Measurements from ENCODE around the gene CEP128. TPM values are rescaled to one million over a fixed set of nuclear protein-coding genes. Genes with fewer than 3 reads are reported as not detected.

Gene CEP128
- total RNA-seq, 5 donors from 2014 or later (not counting 1 experiment from before 2014, with no cell fraction given): 12.6 to 24.8 (median 15.2) TPM

- Mint-ChIP-seq H3K4me3 (no peak overlapping the region), H3K27ac (no peak overlapping the region), H3K9me3 (no peaks in the 10 kb centered on the region), H3K4me1 (peaks cover 0 to 1% (median 0%) of the 10 kb centered on the region in 3 donors), H3K27me3 (peaks cover 3 to 5% of the 10 kb centered on the region in 2 donors), H3K36me3 (no peaks in the 10 kb centered on the region)
- H3K4me3 ChIP-seq (ENCODE audit: control insufficient read depth in 1 of 2, extremely low read depth in 1 of 2, low read length in 1 of 2): no peak overlapping the region
- ChIA-PET CTCF (interaction anchor here in 1 of 2 donors (0.6 kb wide), 1 partner anchor 39 kb away, joined by 3 read pairs; no protein-coding TSS in a partner anchor), POLR2A (no interaction called here)
- H3K27me3 ChIP-seq (replicated peaks in 1 of 2; ENCODE audit: control insufficient read depth in 2 of 2, extremely low read depth in 1 of 2, insufficient read depth in 2 of 2, low read length in 1 of 2): no peaks in the 10 kb centered on the region
- H3K36me3 ChIP-seq (ENCODE audit: control insufficient read depth in 2 of 2, extremely low read depth in 1 of 2, insufficient read depth in 1 of 2, low read length in 1 of 2): no peaks in the 10 kb centered on the region
- no peak for ATAC-seq (replicated peaks in 1 of 4)
- no peaks in the 10 kb centered on the region for H3K9me3 ChIP-seq
- DNase-seq: no peak
- no peak overlapping the region for H3K27ac ChIP-seq (ENCODE audit: low read length)
- no CpG with 5 or more reads among the region's 1 CpG for WGBS (ENCODE audit: insufficient coverage)
- H3K4me1 ChIP-seq (ENCODE audit: control insufficient read depth in 1 of 2, extremely low read depth in 1 of 2, insufficient read depth in 2 of 2, low read length in 2 of 2): no peaks in the 10 kb centered on the region
Measured at GRCh38 chr14:80948291-80948690, 6.8 kb upstream of the CEP128 start.

- Histone ChIP-seq H3K27me3 (replicated peaks in 1 of 2; ENCODE audit: control insufficient read depth in 2 of 2, extremely low read depth in 1 of 2, insufficient read depth in 2 of 2, low read length in 1 of 2) (no peaks in the 10 kb centered on the region), H3K36me3 (ENCODE audit: control insufficient read depth in 2 of 2, extremely low read depth in 1 of 2, insufficient read depth in 1 of 2, low read length in 1 of 2) (no peaks in the 10 kb centered on the region), H3K4me1 (ENCODE audit: control insufficient read depth in 1 of 2, extremely low read depth in 1 of 2, insufficient read depth in 2 of 2, low read length in 2 of 2) (peaks cover 5 to 8% of the 10 kb centered on the region in 2 experiments), H3K4me3 (ENCODE audit: control insufficient read depth in 1 of 2, extremely low read depth in 1 of 2, low read length in 1 of 2) (no peak overlapping the region), H3K27ac (ENCODE audit: low read length) (no peak overlapping the region), H3K9me3 (no peaks in the 10 kb centered on the region)
- H3K9me3 Mint-ChIP-seq: no peaks in the 10 kb centered on the region
- H3K4me1 Mint-ChIP-seq: peaks cover 12 to 14% (median 13%) of the 10 kb centered on the region in 3 donors
- CTCF ChIA-PET: no interaction called here
- no peaks in the 10 kb centered on the region for H3K36me3 Mint-ChIP-seq
- peaks cover 3 to 5% of the 10 kb centered on the region in 2 donors for H3K27me3 Mint-ChIP-seq
- POLR2A ChIA-PET: no interaction called here
- DNase-seq: no peak
- no peak overlapping the region for H3K4me3 Mint-ChIP-seq
- ATAC-seq (replicated peaks in 1 of 4): no peak
- no CpG with 5 or more reads among the region's 4 CpGs for WGBS (ENCODE audit: insufficient coverage)
- H3K27ac Mint-ChIP-seq: no peak overlapping the region
Measured at GRCh38 chr14:80946797-80947196, 5.3 kb upstream of the CEP128 start.

DNA sequence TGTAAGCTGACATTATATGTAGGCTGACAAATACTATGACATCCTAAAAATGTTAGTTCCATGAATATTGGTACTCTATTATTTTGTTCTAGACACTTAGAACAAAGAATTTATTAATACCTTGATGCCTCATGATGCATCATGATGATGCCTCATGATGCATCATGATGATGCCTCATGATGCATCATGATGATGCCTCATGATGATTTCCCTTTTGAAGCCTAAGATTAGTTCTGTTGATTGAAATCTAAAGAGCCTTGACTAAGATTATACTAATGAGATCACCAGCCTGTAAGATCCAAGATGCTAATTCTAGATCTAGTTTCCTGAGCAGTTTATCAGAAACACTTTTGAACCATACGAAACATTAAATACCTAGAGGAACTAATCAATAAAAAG lies 4.6 kb upstream of the CEP128 start:
- no peak overlapping the region for H3K4me3 Mint-ChIP-seq
- H3K4me1 Mint-ChIP-seq: peaks cover 16% of the 10 kb centered on the region in 3 donors
- Histone ChIP-seq H3K27ac (ENCODE audit: low read length) (no peak overlapping the region), H3K4me1 (ENCODE audit: control insufficient read depth in 1 of 2, extremely low read depth in 1 of 2, insufficient read depth in 2 of 2, low read length in 2 of 2) (peaks cover 8 to 9% of the 10 kb centered on the region in 2 experiments), H3K9me3 (no peaks in the 10 kb centered on the region), H3K27me3 (replicated peaks in 1 of 2; ENCODE audit: control insufficient read depth in 2 of 2, extremely low read depth in 1 of 2, insufficient read depth in 2 of 2, low read length in 1 of 2) (no peaks in the 10 kb centered on the region), H3K36me3 (ENCODE audit: control insufficient read depth in 2 of 2, extremely low read depth in 1 of 2, insufficient read depth in 1 of 2, low read length in 1 of 2) (no peaks in the 10 kb centered on the region), H3K4me3 (ENCODE audit: control insufficient read depth in 1 of 2, extremely low read depth in 1 of 2, low read length in 1 of 2) (no peak overlapping the region)
- ChIA-PET POLR2A (interaction anchor here in 1 of 2 donors (0.6 kb wide), 1 partner anchor 22 kb away, joined by 4 read pairs; no protein-coding TSS in a partner anchor), CTCF (no interaction called here)
- H3K36me3 Mint-ChIP-seq: no peaks in the 10 kb centered on the region
- H3K27me3 Mint-ChIP-seq: peaks cover 3 to 5% of the 10 kb centered on the region in 2 donors
- WGBS (ENCODE audit: insufficient coverage): no CpG with 5 or more reads among the region's 1 CpG
- ATAC-seq (replicated peaks in 1 of 4) (no peak), DNase-seq (no peak)
- no peaks in the 10 kb centered on the region for H3K9me3 Mint-ChIP-seq
- no peak overlapping the region for H3K27ac Mint-ChIP-seq

DNA sequence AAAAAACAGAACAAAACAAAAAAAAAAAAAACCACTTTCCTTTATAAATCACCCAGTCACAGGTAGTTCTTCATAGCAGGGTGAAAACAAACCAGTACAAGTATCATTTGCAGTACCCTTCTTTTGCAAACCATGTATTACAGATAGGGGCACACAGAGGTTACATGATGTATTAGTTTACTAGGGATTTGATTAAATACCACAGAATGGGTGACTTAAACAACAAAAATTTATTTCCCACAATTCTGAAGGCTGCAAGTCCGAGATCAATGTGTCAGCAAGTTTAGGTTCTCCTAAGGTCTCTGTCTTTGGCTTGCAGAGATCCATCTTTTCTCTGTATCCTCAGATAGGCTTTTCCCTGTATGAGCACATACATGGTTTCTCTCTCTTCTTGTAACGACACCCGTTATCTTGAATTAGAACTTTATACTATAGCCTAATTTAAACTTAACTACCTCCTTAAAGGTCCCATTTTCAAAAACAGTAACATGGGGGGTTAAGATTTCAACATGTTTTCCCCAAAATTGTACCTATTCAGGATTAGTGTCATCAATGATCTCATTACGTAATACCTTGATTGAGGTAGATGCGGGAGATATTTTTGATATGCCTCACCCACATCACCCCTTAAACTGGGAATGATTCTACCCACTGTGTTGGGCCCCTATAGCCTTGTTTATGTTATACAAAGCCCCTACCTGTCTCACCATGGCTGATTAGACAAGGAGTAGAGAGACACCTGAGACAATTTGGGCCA lies 3.5 kb upstream of the CEP128 start:
- ChIA-PET POLR2A (no interaction called here), CTCF (no interaction called here)
- DNase-seq (no peak), ATAC-seq (replicated peaks in 1 of 4) (no peak)
- Mint-ChIP-seq H3K9me3 (no peaks in the 10 kb centered on the region), H3K27me3 (peaks cover 3 to 5% of the 10 kb centered on the region in 2 donors), H3K27ac (no peak overlapping the region), H3K36me3 (no peaks in the 10 kb centered on the region), H3K4me3 (no peak overlapping the region), H3K4me1 (peaks cover 16 to 25% (median 24%) of the 10 kb centered on the region in 3 donors)
- 80% methylated on average over 1 of the region's 5 CpGs for WGBS (ENCODE audit: insufficient coverage)
- Histone ChIP-seq H3K36me3 (ENCODE audit: control insufficient read depth in 2 of 2, extremely low read depth in 1 of 2, insufficient read depth in 1 of 2, low read length in 1 of 2) (no peaks in the 10 kb centered on the region), H3K4me1 (ENCODE audit: control insufficient read depth in 1 of 2, extremely low read depth in 1 of 2, insufficient read depth in 2 of 2, low read length in 2 of 2) (peaks cover 13 to 15% of the 10 kb centered on the region in 2 experiments), H3K27me3 (replicated peaks in 1 of 2; ENCODE audit: control insufficient read depth in 2 of 2, extremely low read depth in 1 of 2, insufficient read depth in 2 of 2, low read length in 1 of 2) (no peaks in the 10 kb centered on the region), H3K27ac (ENCODE audit: low read length) (no peak overlapping the region), H3K9me3 (no peaks in the 10 kb centered on the region), H3K4me3 (ENCODE audit: control insufficient read depth in 1 of 2, extremely low read depth in 1 of 2, low read length in 1 of 2) (no peak overlapping the region)

GRCh38 chr14:80942191-80942600 lies 658 bp upstream of the CEP128 start:
- Histone ChIP-seq H3K36me3 (ENCODE audit: control insufficient read depth in 2 of 2, extremely low read depth in 1 of 2, insufficient read depth in 1 of 2, low read length in 1 of 2) (no peaks in the 10 kb centered on the region), H3K4me1 (ENCODE audit: control insufficient read depth in 1 of 2, extremely low read depth in 1 of 2, insufficient read depth in 2 of 2, low read length in 2 of 2) (peaks cover 13 to 15% of the 10 kb centered on the region in 2 experiments), H3K4me3 (ENCODE audit: control insufficient read depth in 1 of 2, extremely low read depth in 1 of 2, low read length in 1 of 2) (peak overlapping the region; percentile 67 to 98), H3K27ac (ENCODE audit: low read length) (peak overlapping the region; percentile 49), H3K9me3 (no peaks in the 10 kb centered on the region), H3K27me3 (replicated peaks in 1 of 2; ENCODE audit: control insufficient read depth in 2 of 2, extremely low read depth in 1 of 2, insufficient read depth in 2 of 2, low read length in 1 of 2) (no peaks in the 10 kb centered on the region)
- H3K36me3 Mint-ChIP-seq: no peaks in the 10 kb centered on the region
- DNase-seq (peak in 1 of 35 experiments; percentile 34), ATAC-seq (replicated peaks in 1 of 4) (peak in 2 of 4 experiments; percentile 27 to 30)
- peak overlapping the region; percentile 87 to 92 (median 87) for H3K4me3 Mint-ChIP-seq
- ChIA-PET CTCF (interaction anchor here (0.6 to 2.2 kb wide), 11 partner anchors 9 to 646 kb away, joined by 3 to 11 read pairs (median 4); partner anchors contain the start of genes TSHR (in 2 of the 2) and GTF2A1 (in 1 of the 2)), POLR2A (interaction anchor here in 1 of 2 donors (0.5 to 0.7 kb wide), 4 partner anchors 13 to 50 kb away, joined by 3 to 5 read pairs (median 4); partner anchors contain the start of gene TSHR)
- H3K4me1 Mint-ChIP-seq: peaks cover 16 to 31% (median 29%) of the 10 kb centered on the region in 3 donors
- no CpG with 5 or more reads among the region's 5 CpGs for WGBS (ENCODE audit: insufficient coverage)
- H3K9me3 Mint-ChIP-seq: no peaks in the 10 kb centered on the region
- H3K27me3 Mint-ChIP-seq: peaks cover 3 to 5% of the 10 kb centered on the region in 2 donors
- peak overlapping the region; percentile 88 to 90 for H3K27ac Mint-ChIP-seq

DNA sequence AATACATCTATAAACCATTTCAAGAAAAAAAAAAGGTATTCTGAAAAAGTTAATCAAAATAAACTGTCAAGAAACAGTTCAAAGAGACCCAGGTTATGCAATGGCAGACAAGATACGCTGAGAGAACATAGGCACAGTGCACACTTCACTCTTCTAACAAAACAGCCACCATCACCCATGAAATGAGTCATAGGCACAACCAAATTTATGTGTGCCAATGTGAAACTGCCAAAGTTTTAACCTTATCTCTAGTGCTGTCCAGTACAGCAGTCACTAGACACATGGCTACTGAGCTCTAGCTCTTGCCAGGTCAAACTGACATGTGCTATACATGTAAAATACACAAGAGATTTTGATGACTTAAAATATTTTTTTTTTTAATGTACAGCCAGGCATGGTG lies 1.4 kb downstream of the CEP128 start:
- H3K9me3 ChIP-seq: no peaks in the 10 kb centered on the region
- no peaks in the 10 kb centered on the region for H3K27me3 ChIP-seq (replicated peaks in 1 of 2; ENCODE audit: control insufficient read depth in 2 of 2, extremely low read depth in 1 of 2, insufficient read depth in 2 of 2, low read length in 1 of 2)
- 50% methylated on average over 1 of the region's 1 CpG for WGBS (ENCODE audit: insufficient coverage)
- Mint-ChIP-seq H3K27ac (peak overlapping the region; percentile 32 to 68), H3K36me3 (peaks cover 5% of the 10 kb centered on the region), H3K4me3 (peak overlapping the region in 2 of 3 donors; percentile 31 to 39), H3K4me1 (peaks cover 21 to 36% (median 32%) of the 10 kb centered on the region in 3 donors), H3K9me3 (no peaks in the 10 kb centered on the region), H3K27me3 (no peaks in the 10 kb centered on the region)
- ChIA-PET CTCF (interaction anchor here in 1 of 2 donors (0.9 to 1.5 kb wide), 2 partner anchors 19 to 47 kb away, joined by 3 read pairs; no protein-coding TSS in a partner anchor), POLR2A (interaction anchor here in 1 of 2 donors (0.6 kb wide), 1 partner anchor 279 kb away, joined by 3 read pairs; no protein-coding TSS in a partner anchor)
- peak overlapping the region; percentile 19 for H3K27ac ChIP-seq (ENCODE audit: low read length)
- H3K4me3 ChIP-seq (ENCODE audit: control insufficient read depth in 1 of 2, extremely low read depth in 1 of 2, low read length in 1 of 2): no peak overlapping the region
- DNase-seq: peak in 1 of 35 experiments; percentile 24
- H3K36me3 ChIP-seq (ENCODE audit: control insufficient read depth in 2 of 2, extremely low read depth in 1 of 2, insufficient read depth in 1 of 2, low read length in 1 of 2): no peaks in the 10 kb centered on the region
- ATAC-seq (replicated peaks in 1 of 4): peak in 1 of 4 experiments; percentile 29
- peaks cover 13 to 15% of the 10 kb centered on the region in 2 experiments for H3K4me1 ChIP-seq (ENCODE audit: control insufficient read depth in 1 of 2, extremely low read depth in 1 of 2, insufficient read depth in 2 of 2, low read length in 2 of 2)
